NCI-H146 (cell line): ENCODE measurements around the gene COL6A1.
"Not testable (repeated sequence)": the region's sequence is repeated elsewhere in the genome, so short reads cannot be mapped to it uniquely, and the experiment has no call there.

Experiments used
- DNase-seq: peaks from one replicate; lab custom pipeline; 2025; lab: John Stamatoyannopoulos, UW

The COL6A1 gene

GRCh38 chr21:45969921-45970673, 11.5 kb upstream of the COL6A1 start:
- DNase-seq: no peak

- DNase-seq: no peak
Measured at GRCh38 chr21:45970674-45971615, 10.6 kb upstream of the COL6A1 start.

- no peak for DNase-seq
Measured at GRCh38 chr21:45971616-45972352, 9.8 kb upstream of the COL6A1 start.

GRCh38 chr21:45972353-45972715, 9.2 kb upstream of the COL6A1 start:
- DNase-seq: no peak

GRCh38 chr21:45972716-45973474, 8.7 kb upstream of the COL6A1 start:
- no peak for DNase-seq

GRCh38 chr21:45973475-45974072, 8.0 kb upstream of the COL6A1 start:
- no peak for DNase-seq

GRCh38 chr21:45974073-45975019, 7.2 kb upstream of the COL6A1 start:
- no peak for DNase-seq

GRCh38 chr21:45975020-45975666, 6.4 kb upstream of the COL6A1 start:
- no peak for DNase-seq

- not testable (repeated sequence) for DNase-seq
Measured at GRCh38 chr21:45975667-45976409, 5.7 kb upstream of the COL6A1 start.

- no peak for DNase-seq
Measured at GRCh38 chr21:45976701-45977311, 4.8 kb upstream of the COL6A1 start.

GRCh38 chr21:45977396-45977795, 4.2 kb upstream of the COL6A1 start:
- no peak for DNase-seq

GRCh38 chr21:45979141-45979631, 2.4 kb upstream of the COL6A1 start:
- DNase-seq: no peak

- no peak for DNase-seq
Measured at GRCh38 chr21:45979651-45980050, 1.9 kb upstream of the COL6A1 start.

- no peak for DNase-seq
Measured at GRCh38 chr21:45980271-45980670, 1.3 kb upstream of the COL6A1 start.

- DNase-seq: no peak
Measured at GRCh38 chr21:45980697-45981096, 873 bp upstream of the COL6A1 start.

- no peak for DNase-seq
Measured at GRCh38 chr21:45982092-45982757, 655 bp downstream of the COL6A1 start.

GRCh38 chr21:45982758-45983648, 1.4 kb downstream of the COL6A1 start:
- DNase-seq: no peak
